ENCODE results near the gene SERINC4.
A peak's percentile ranks its signal among the peaks of the same experiment; 100 is the strongest.

SERINC4 gene

DNA sequence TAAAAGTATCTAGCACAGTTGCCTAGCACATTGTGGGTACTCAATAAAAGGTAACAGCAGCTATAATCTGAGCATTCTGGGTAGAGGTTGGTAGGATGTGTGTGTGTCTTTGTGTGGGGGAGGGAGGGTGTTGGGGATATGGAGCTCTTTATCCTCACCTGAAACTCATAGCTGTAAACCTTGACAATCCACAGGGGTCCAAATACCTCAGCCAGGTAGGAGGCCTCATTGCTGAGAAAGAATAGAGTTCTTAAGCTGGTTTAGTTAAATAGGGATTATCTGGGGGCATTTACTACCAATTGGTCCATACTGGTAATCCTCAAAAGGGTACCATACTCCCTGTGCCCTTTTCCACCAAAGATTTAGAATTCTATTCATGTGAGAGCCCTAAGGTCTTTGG is 4.0 kb downstream of the SERINC4 start:
- no peak for DNase-seq

DNA sequence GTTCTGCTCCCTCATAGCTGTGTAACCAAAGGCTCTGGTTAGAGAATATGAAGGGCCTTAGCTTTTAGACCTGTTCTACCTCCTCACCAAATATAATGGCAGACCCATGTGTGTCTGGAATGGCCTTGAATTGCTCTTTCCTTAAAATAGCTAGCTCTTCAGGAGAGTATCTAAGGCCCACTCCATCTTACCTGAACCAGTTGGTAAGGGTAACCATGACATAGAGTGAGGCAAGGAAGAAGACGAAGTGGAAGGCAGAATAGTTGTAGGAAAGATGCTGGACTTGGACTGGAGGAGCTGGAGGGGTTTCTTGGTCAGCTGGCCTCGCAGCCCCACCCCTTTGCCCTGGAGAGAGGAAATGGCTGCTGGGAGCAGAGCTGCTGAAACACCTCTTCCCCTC is 4.8 kb downstream of the SERINC4 start:
- no peak for DNase-seq

- DNase-seq, result no peak
Observed at GRCh38 chr15:43794269-43795037, 5.6 kb downstream of the SERINC4 start.

GRCh38 chr15:43793647-43794046 is 6.4 kb downstream of the SERINC4 start:
- no peak for DNase-seq

DNA sequence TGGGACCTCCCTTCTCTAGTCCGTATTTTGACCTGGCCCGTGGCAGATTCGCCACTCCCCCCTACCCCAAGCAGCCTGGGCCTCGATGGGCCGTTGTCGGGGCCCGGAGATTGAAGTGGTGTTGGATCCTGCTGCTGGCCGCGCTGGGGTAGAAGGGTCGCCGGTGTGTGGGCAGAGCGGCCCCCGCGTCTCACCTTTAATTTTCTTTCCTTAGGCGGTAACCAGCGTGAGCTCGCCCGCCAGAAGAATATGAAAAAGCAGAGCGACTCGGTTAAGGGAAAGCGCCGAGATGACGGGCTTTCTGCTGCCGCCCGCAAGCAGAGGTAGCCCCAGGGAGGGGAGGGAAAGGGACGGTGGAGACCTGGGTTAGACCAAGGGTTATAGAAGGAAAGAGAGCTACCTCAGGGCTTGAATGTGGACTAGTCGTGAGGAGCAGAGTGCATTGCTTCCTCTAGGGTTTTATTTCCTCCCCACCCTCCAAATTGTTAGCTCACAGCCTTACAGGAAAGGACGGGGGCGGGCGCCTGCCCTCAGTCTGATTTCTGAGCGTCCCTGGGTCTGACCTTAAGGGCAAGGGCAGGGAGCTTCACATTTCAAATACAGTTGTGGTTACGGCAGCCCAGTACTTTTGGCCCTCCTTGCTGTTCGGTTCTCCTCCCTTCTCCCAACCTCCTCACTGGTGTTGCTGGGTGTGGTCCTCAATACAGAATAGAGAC is 7.1 kb downstream of the SERINC4 start:
- peak; percentile 34 for DNase-seq

- DNase-seq, result peak; percentile 100
Observed at GRCh38 chr15:43791993-43792760, 7.8 kb downstream of the SERINC4 start, which contains the start of gene SERF2. TSS of gene SERF2 (plus strand) at chr15:43792320. CDS start at chr15:43792377, 57 bp downstream.

- DNase-seq, result no peak
Observed at GRCh38 chr15:43789409-43789808, 10.6 kb downstream of the SERINC4 start.

DNA sequence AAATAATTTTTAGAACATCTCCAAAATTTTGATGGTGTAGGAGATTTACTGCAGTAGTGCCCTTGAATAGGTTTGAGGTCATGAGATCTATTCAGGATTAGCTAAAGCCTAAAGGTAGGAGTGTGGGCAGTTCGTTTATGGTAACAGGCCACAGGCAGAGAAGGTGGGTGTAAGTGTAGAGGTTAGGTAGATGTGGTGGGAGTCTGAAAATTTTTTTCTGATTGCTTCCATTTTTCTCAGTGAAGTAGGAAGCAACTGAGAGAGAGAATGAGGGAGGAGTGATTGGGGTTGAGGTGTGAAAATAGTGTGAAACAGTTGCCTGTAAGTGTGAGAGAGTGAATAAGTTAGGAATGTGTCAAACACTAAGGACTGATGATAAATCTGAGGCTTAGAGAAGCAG is 21.0 kb downstream of the SERINC4 start:
- no peak for DNase-seq

DNA sequence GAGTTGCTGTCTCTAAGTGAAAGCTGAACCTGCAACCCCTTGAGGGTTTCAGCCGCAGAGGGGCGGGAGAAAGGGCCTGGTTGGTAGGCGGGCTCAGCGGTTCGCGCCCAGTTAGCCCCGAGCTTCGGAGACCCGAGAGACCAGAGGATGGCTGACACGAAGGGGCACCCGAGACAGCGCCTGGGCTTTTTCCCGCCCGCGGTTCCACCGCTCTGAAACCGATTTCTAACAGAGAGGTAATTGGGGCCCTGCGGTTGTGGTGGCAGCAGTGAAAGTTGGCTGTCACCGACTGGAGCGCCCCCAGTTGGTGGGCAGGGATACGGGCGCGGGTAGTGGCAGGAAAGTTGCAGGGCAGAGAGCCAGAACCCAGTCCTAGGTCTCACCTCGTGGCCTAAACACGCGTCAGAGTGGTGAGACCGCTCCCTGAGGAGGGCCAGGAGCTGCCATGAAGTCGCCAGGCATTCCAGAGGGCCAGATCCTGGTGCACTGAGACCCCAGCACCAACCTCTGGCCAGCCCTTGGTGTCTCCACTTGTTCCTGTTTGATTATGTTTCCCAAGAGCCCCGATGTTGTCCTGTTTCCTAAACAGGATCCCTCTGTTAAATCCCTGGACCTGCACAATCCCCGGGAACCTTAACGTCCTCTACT is 22.6 kb downstream of the SERINC4 start:
- peak; percentile 81 for DNase-seq

DNA sequence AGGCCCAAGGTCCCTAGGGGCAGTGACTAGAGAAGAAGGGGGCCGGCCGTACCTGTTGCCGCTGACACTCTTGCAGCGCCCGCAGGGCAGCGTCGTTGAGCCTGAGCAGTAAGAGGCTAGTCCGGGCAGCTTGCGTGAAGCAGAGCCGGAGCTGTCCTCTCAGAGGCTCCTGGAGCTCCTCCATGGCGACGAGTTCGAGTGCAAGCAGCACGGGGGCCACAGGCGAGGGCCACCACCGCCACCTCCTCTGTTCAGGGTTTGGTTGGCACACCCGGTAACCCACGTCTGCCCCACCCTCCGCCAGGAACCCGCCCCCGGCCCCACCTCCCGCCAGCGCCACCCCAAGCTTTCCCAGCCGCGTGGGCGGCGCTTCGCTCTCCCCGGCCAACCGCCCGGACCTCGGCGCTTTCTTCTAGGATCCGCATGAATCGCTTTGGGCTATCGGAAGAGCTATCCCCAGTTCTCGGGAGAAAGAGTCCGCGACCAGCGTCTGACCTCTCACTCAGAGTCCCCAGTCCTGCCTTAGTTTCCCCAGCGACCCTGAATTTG is 23.2 kb downstream of the SERINC4 start, which contains the start of gene ELL3:
Gene ELL3, minus strand, starts transcription at position 249 of the 549 bp plus-strand sequence. Its CDS starts 65 bp downstream, at position 184.
- DNase-seq, result peak; percentile 79

GRCh38 chr15:43776101-43776717 is 23.8 kb downstream of the SERINC4 start:
- DNase-seq, result no peak

DNA sequence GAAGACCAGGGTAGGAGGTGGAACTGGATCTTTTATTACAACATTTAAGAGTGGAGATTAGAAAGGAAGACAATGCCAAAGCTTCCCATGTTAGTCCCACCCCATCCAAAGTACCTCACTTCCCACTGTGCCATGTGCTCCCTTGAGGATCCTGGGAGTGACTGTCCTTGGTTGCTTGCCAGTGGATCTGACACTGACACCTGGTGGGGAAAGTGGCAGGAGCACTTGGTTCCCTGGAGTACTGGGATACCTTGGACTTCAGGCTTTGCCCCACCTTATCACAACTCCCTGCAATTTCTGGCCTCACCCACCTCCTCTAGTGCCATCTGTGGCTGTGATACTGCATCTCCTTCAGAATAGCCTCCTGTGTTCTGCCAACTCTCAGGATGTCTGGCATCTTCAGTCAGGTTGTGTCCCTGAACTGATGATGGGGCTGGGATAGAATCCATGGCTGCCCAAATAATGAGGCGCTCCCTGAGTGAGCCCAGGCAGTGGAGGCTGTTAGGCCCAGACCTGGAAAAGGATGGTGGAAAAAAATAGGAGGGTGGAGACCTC is 24.5 kb downstream of the SERINC4 start:
- no peak for DNase-seq

DNA sequence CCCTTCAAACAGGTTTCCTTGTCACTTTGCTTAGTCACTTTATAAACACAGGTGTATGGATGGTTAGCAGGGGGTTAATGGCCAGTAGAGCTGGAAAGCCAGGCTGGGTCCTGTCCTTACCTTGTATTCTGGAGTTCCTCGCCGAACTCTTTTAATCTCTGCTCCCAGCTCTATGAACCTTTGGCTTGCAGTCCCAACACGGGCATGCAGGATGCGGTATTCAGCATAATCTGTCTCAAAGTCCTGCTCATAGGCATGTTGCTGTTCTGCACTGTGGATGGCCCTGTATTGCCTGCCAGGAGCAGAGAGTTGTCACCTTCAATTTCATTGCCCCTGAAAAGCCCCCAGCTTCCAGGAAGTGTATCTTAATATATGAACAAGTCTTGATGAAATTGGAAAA is 26.0 kb downstream of the SERINC4 start:
- no peak for DNase-seq

GRCh38 chr15:43772624-43773023 is 27.4 kb downstream of the SERINC4 start:
- DNase-seq, result no peak

DNA sequence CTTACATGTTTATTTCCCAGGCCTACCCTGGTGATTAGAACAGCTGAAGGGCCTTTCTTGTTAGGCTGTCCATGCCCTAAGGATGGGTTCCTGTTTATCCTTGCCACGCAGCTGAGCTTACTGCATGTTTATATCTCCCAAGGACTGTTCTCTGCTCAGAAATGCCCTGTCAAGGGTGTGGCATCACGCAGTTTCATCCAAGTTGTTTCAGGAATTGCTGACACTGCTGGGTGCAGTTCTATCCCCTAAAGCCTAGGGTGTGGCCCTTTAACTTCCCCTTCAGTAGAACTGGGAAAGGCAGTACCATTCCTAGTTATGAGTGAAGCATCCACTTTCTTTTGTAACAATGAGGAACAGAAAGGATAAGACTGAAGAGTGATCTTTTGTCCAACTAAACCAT is 28.2 kb downstream of the SERINC4 start:
- no peak for DNase-seq

- peak; percentile 67 for DNase-seq
Observed at GRCh38 chr15:43769584-43770228, 30.3 kb downstream of the SERINC4 start.

DNA sequence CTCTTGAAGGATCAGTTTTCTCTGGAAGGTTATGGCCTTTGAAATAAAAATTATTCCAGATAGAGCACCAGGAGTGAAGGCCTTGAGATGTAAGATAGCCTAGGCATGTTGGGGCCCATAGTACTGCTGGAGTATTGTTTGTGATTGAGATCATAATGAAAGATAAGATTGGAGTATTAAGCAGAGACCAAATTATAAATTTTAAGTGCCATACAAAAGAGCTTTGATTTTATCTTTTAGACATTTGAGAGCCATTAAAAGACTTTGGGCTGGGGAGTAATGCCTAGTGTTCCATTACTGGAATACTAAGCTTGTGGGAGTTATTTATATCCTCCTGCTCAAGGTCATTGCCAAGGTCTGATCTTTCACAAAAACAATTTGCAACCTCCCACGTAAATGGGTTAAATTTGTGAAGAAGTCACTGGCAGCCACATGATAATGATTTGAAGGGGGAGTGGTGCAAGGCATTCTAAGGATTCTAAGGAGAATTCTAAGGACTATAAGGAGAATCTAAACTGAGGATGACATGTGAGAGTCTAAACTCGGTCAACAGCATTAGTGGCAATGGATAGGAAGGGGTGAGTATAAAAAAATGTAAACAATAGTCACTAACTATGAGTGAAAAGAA is 36.1 kb downstream of the SERINC4 start:
- no peak for DNase-seq

DNA sequence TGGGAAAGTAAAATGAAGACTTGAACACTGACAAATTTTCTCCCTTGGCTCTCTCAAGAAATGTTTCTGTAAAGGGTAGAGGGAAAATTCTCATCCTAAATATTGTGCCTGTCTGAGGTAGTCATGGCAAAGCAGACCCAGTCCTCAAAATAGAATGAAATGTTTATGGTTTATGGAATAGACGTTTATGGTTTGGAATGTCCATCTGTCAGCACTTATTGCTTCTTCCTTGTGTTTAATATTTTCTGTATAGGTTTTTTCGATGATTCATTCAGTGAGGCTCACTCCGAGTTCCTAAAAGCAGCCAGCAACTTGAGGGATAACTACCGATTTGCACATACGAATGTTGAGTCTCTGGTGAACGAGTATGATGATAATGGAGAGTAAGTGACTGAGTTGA is 37.2 kb downstream of the SERINC4 start:
- no peak for DNase-seq

DNA sequence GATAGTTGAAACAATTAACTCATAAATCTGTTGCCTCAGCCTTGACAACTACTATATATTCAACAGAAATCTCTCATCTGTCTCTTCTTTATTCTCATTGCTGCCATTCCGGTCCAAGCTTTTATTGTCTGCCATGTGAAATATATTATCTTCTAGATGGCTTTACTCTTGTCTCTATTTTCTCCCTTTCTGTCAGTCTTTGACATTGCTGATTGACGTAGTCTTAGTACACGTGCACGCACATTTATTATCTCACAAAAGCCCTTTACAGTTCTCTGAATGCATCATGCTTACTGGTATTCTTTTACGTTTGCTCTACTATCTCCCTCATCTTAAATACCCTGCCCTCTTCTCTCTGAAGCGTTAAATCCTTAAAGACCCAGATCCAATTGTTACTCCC is 48.1 kb downstream of the SERINC4 start:
- no peak for DNase-seq

DNA sequence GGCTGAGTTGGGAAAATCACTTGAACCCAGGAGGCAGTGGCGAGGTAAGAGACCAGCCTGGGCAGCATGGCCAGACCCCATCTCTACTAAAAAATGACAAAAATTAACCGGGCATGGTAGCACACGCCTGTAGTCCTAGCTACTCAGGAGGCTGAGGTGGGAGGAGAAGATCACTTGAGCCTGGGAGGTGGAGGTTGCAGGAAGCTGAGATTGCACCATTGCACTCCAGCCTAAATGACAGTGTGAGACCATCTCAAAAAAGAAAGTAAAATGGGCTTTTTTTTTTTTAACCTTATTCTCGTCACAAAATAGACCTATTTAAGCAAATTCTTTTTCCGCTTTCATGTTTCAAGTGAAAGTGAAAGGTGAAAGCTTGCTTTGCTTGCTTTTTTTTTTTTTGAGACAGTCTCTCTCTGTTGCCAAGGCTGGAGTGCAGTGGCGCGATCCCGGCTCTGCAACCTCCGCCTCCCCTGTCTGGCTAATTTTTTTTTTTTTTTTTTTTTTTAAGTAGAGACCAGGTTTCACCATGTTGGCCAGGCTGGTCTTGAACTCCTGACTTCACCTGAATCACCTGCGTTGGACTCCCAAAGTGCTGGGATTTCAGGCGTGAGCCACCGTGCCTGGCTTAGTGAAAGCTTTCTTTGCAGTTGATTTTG is 50.2 kb downstream of the SERINC4 start:
- DNase-seq, result no peak

Measured in activated CD8-positive, alpha-beta memory T cell treated with anti-CD3 and anti-CD28 coated beads, Interleukin-2, amount 50 U/mL, for 4 hours (primary cell).